Calu3 (cell line): ENCODE results near the gene EPHA1. TPM values are rescaled to one million over a fixed set of nuclear protein-coding genes. Genes with fewer than 3 reads are reported as not detected.

ENCODE experiments used
- BruUV-seq: library from RNA; stranded (reverse); fragments of 400-500 nt; replicated peaks from 2 replicates; lab custom pipeline; 2021; lab: Mats Ljungman, UMichigan
- CTCF ChIA-PET: fragments of 300-600 bp; sonication (Branson Sonifier 250); formaldehyde crosslinking; loops from one replicate; lab custom pipeline; 2022; ENCODE audit warnings: antibody characterized with exemption; lab: Charles Lee
- DNase-seq: peaks from one replicate; pipeline ENCODE4 v3.0.0; 2022
- H3K27ac Mint-ChIP-seq: one replicate; pipeline ENCODE4 v1.8.0; 2022; ENCODE audit warnings: mixed read lengths; ENCODE audit not compliant: unreplicated experiment
- H3K27me3 Mint-ChIP-seq: one replicate; pipeline ENCODE4 v1.8.0; 2022; ENCODE audit warnings: mixed read lengths; ENCODE audit not compliant: unreplicated experiment
- H3K36me3 Mint-ChIP-seq: one replicate; pipeline ENCODE4 v1.8.0; 2022; ENCODE audit warnings: mild to moderate bottlenecking, moderate library complexity, mixed read lengths; ENCODE audit not compliant: insufficient read depth, unreplicated experiment
- H3K4me1 Mint-ChIP-seq: one replicate; pipeline ENCODE4 v1.8.0; 2022; ENCODE audit warnings: mild to moderate bottlenecking, low read depth, mixed read lengths; ENCODE audit not compliant: unreplicated experiment
- H3K4me3 Mint-ChIP-seq: one replicate; pipeline ENCODE4 v1.8.0; 2022; ENCODE audit warnings: mild to moderate bottlenecking, low read depth, moderate library complexity, mixed read lengths; ENCODE audit not compliant: unreplicated experiment
- H3K9me3 Mint-ChIP-seq: one replicate; pipeline ENCODE4 v1.8.0; 2022; ENCODE audit warnings: low read depth, mixed read lengths; ENCODE audit not compliant: unreplicated experiment
- intact Hi-C: fragments of 100-400 bp; cut with micrococcal nuclease; formaldehyde crosslinking; loops from one replicate; pipeline ENCODE4 v1.10.0; 2022; ENCODE audit not compliant: unreplicated experiment
- total RNA-seq: library from RNA; stranded (reverse); gene quantifications from 2 replicates; pipeline ENCODE4 v1.2.3, GENCODE V29; 2022
- TF ChIP-seq, protein P1 (sequence below): fragments of 200-600 bp; IDR thresholded peaks from one replicate; pipeline ENCODE4 v1.8.0; 2022; ENCODE audit warnings: antibody characterized with exemption; ENCODE audit not compliant: unreplicated experiment

EPHA1 gene
- total RNA-seq, 1 experiment from 2014 or later = 21.6 TPM

DNA sequence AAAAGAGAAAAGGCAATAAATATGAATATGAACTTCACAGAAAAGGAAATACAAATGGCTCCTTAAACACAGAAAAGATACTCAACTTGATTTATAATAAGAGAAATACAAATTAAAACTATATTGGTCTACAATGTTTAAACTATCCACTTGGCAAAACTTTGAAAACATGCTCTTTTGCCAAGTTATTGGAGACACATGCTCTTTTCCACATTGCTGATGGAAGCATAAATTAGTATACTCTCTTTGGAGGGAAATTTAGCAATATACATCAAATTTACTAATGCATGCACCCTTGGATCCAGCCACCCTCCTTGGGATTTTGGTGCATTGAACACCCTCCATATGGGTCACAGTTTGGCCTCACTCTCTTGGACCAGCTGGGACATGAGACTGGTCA is 42.5 kb upstream of the EPHA1 start:
- Mint-ChIP-seq H3K4me3 (no peak overlapping the region), H3K27ac (no peak overlapping the region), H3K36me3 (no peaks in the 10 kb centered on the region), H3K27me3 (no peaks in the 10 kb centered on the region), H3K9me3 (no peaks in the 10 kb centered on the region), H3K4me1 (peaks cover 8% of the 10 kb centered on the region)
- TF ChIP-seq, protein P1, sequence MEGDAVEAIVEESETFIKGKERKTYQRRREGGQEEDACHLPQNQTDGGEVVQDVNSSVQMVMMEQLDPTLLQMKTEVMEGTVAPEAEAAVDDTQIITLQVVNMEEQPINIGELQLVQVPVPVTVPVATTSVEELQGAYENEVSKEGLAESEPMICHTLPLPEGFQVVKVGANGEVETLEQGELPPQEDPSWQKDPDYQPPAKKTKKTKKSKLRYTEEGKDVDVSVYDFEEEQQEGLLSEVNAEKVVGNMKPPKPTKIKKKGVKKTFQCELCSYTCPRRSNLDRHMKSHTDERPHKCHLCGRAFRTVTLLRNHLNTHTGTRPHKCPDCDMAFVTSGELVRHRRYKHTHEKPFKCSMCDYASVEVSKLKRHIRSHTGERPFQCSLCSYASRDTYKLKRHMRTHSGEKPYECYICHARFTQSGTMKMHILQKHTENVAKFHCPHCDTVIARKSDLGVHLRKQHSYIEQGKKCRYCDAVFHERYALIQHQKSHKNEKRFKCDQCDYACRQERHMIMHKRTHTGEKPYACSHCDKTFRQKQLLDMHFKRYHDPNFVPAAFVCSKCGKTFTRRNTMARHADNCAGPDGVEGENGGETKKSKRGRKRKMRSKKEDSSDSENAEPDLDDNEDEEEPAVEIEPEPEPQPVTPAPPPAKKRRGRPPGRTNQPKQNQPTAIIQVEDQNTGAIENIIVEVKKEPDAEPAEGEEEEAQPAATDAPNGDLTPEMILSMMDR = no peak
- CTCF ChIA-PET = no interaction called here
- intact Hi-C loops = no loop called here
- DNase-seq = no peak
- BruUV-seq = no TSS peak

- Mint-ChIP-seq H3K27me3 (no peaks in the 10 kb centered on the region), H3K4me1 (peaks cover 8% of the 10 kb centered on the region), H3K9me3 (no peaks in the 10 kb centered on the region), H3K36me3 (no peaks in the 10 kb centered on the region), H3K27ac (no peak overlapping the region), H3K4me3 (no peak overlapping the region)
- TF ChIP-seq, protein P1 = no peak
- intact Hi-C loops = loop anchor here (10.0 kb wide), 1 partner anchor 665 kb away; no protein-coding TSS in a partner anchor
- no peak for DNase-seq
- BruUV-seq = no TSS peak
- CTCF ChIA-PET = no interaction called here
These were observed 41.1 kb upstream of the EPHA1 start for GRCh38 chr7:143449793-143450192.

DNA sequence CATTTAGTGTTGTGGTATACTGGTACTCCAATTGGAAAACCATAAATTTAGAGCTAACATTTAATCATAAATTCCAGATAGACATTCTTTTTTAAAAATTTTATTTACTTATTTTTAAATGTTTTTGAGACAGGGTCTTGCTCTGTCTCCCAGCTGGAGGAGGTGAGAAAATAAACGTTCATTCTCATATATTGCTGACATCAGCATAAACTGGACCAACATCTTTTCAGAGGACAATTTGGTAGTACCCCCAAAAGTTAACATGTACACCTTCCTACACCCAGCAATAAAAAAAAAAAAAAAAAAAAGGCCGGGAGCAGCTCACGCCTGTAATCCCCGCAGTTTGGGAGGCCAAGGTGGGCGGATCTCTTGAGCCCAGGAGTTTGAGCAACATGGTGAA is 39.8 kb upstream of the EPHA1 start:
- no peaks in the 10 kb centered on the region for H3K4me1 Mint-ChIP-seq
- no peaks in the 10 kb centered on the region for H3K27me3 Mint-ChIP-seq
- no peaks in the 10 kb centered on the region for H3K36me3 Mint-ChIP-seq
- no peak for DNase-seq
- H3K27ac Mint-ChIP-seq = no peak overlapping the region
- BruUV-seq = no TSS peak
- no peak overlapping the region for H3K4me3 Mint-ChIP-seq
- CTCF ChIA-PET = no interaction called here
- no peaks in the 10 kb centered on the region for H3K9me3 Mint-ChIP-seq
- TF ChIP-seq, protein P1 = no peak
- intact Hi-C loops = loop anchor here (10.0 kb wide), 1 partner anchor 666 kb away; no protein-coding TSS in a partner anchor

GRCh38 chr7:143447466-143447865 is 38.8 kb upstream of the EPHA1 start:
- DNase-seq = no peak
- Mint-ChIP-seq H3K27me3 (no peaks in the 10 kb centered on the region), H3K9me3 (no peaks in the 10 kb centered on the region), H3K4me3 (no peak overlapping the region), H3K4me1 (no peaks in the 10 kb centered on the region), H3K27ac (no peak overlapping the region), H3K36me3 (no peaks in the 10 kb centered on the region)
- CTCF ChIA-PET = no interaction called here
- TF ChIP-seq, protein P1 = no peak
- no TSS peak for BruUV-seq
- intact Hi-C loops = loop anchor here (10.0 kb wide), 1 partner anchor 667 kb away; no protein-coding TSS in a partner anchor
